Activated CD4-positive, alpha-beta T cell treated with anti-CD3 and anti-CD28 coated beads for 24 hours (primary cell): ENCODE data around the gene HP1BP3.
A peak's percentile ranks its signal among the peaks of the same experiment; 100 is the strongest.
"Not testable (repeated sequence)": the region's sequence is repeated elsewhere in the genome, so short reads cannot be mapped to it uniquely, and the experiment has no call there.

Experiments used
- DNase-seq, 2 donors: peaks; one replicate each; pipeline ENCODE4 v3.0.0-alpha.2; 2020; ENCODE audit warnings: low read depth in 2 of 2

Gene HP1BP3

GRCh38 chr1:20727746-20728316 is 59.3 kb downstream of the HP1BP3 start:
- DNase-seq: no peak

GRCh38 chr1:20726932-20727745 is 60.0 kb downstream of the HP1BP3 start:
- DNase-seq: no peak

- DNase-seq: no peak
Observed at GRCh38 chr1:20726118-20726911, 60.8 kb downstream of the HP1BP3 start.

GRCh38 chr1:20725189-20726117 is 61.7 kb downstream of the HP1BP3 start:
- DNase-seq: no peak

GRCh38 chr1:20724364-20725188 is 62.5 kb downstream of the HP1BP3 start:
- DNase-seq: no peak

GRCh38 chr1:20723537-20724363 is 63.4 kb downstream of the HP1BP3 start:
- no peak for DNase-seq

- DNase-seq: no peak
Observed at GRCh38 chr1:20723159-20723536, 64.0 kb downstream of the HP1BP3 start.

- no peak for DNase-seq
Observed at GRCh38 chr1:20721117-20722061, 65.7 kb downstream of the HP1BP3 start.

- no peak for DNase-seq
Observed at GRCh38 chr1:20720631-20721091, 66.4 kb downstream of the HP1BP3 start.

GRCh38 chr1:20719871-20720620 is 67.1 kb downstream of the HP1BP3 start:
- no peak for DNase-seq

- DNase-seq: no peak
Observed at GRCh38 chr1:20719261-20719660, 67.8 kb downstream of the HP1BP3 start.

- DNase-seq: not testable (repeated sequence)
Observed at GRCh38 chr1:20718343-20718882, 68.7 kb downstream of the HP1BP3 start.

GRCh38 chr1:20717452-20718342 is 69.4 kb downstream of the HP1BP3 start, which contains the start of gene KIF17:
Gene KIF17, minus strand, starts transcription at chr1:20718007. Its CDS starts 301 bp downstream, at chr1:20717706.
- peak in 1 of 2 donors; percentile 45 for DNase-seq

- no peak for DNase-seq
Observed at GRCh38 chr1:20716232-20716631, 70.9 kb downstream of the HP1BP3 start.

- no peak for DNase-seq
Observed at GRCh38 chr1:20715406-20715805, 71.7 kb downstream of the HP1BP3 start.

GRCh38 chr1:20713440-20713839 is 73.7 kb downstream of the HP1BP3 start:
- DNase-seq: no peak
